ENCODE data around the gene USP9X.
"Not testable (repeated sequence)": the region's sequence is repeated elsewhere in the genome, so short reads cannot be mapped to it uniquely, and the experiment has no call there.

The USP9X gene

DNA sequence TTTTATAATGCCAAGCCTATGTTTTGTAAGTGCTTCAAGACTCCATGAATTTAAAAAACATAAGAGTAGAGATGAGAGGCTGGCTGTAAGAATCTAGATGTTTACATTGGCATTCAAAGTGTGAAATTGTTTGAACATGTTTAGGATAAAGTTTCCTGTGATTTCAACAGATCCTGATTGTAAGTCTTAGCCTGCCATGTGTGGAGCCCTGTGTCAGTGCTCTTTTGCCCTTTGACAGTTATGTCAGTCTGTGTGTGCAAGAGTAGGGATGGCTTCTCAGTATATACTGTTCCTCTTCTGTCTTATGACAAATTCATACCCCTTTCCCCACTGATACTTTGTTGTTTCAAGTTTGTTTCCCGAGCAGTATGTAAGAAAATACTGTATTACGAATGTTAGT, 68.2 kb downstream of the USP9X start:
- Histone ChIP-seq H3K9ac (ENCODE audit: low read depth, low read length) (no peak overlapping the region), H3K27me3 (ENCODE audit: insufficient read depth, low read length) (no peaks in the 10 kb centered on the region), H3K27ac (ENCODE audit: low read depth, low read length) (no peak overlapping the region), H3K4me1 (ENCODE audit: insufficient read depth, low read length) (no peaks in the 10 kb centered on the region), H3K9me3 (ENCODE audit: insufficient read depth, low read depth, low read length) (no peaks in the 10 kb centered on the region), H3K36me3 (ENCODE audit: insufficient read depth, low read length) (peaks cover 94% of the 10 kb centered on the region), H3K4me3 (ENCODE audit: low read length) (no peak overlapping the region)
- WGBS, result no CpG with 5 or more reads among the region's 2 CpGs

GRCh38 chrX:41153957-41154356, 68.7 kb downstream of the USP9X start:
- Histone ChIP-seq H3K9ac (ENCODE audit: low read depth, low read length) (no peak overlapping the region), H3K27me3 (ENCODE audit: insufficient read depth, low read length) (no peaks in the 10 kb centered on the region), H3K9me3 (ENCODE audit: insufficient read depth, low read depth, low read length) (no peaks in the 10 kb centered on the region), H3K36me3 (ENCODE audit: insufficient read depth, low read length) (peaks cover 94% of the 10 kb centered on the region), H3K4me3 (ENCODE audit: low read length) (no peak overlapping the region), H3K27ac (ENCODE audit: low read depth, low read length) (no peak overlapping the region), H3K4me1 (ENCODE audit: insufficient read depth, low read length) (no peaks in the 10 kb centered on the region)
- no CpG with 5 or more reads among the region's 2 CpGs for WGBS

DNA sequence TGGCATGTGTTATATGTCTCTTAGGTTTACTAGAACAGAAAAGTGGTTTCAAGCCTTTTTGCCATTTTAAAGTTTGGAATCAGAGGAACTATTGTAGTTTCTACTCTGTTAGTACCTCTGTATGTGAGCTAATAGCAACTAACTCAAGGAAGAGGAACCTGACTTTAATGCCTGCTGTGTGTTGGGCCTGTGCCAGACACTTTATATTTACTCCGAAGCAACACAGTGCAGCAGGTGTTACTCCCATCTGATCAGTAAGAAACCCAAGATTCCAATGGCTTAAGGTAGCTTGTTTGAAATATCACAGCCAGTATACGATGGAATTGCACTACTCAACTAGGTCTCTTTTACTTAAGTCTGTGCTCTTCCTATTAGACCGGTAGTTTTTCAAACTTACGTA, 79.2 kb downstream of the USP9X start:
- Histone ChIP-seq H3K4me1 (ENCODE audit: insufficient read depth, low read length) (no peaks in the 10 kb centered on the region), H3K4me3 (ENCODE audit: low read length) (no peak overlapping the region), H3K9ac (ENCODE audit: low read depth, low read length) (no peak overlapping the region), H3K36me3 (ENCODE audit: insufficient read depth, low read length) (peaks cover 92% of the 10 kb centered on the region), H3K27ac (ENCODE audit: low read depth, low read length) (no peak overlapping the region), H3K27me3 (ENCODE audit: insufficient read depth, low read length) (no peaks in the 10 kb centered on the region), H3K9me3 (ENCODE audit: insufficient read depth, low read depth, low read length) (no peaks in the 10 kb centered on the region)
- 99% methylated on average over 4 of the region's 4 CpGs for WGBS

GRCh38 chrX:41167888-41168287, 82.6 kb downstream of the USP9X start:
- H3K4me3 ChIP-seq (ENCODE audit: low read length), result no peak overlapping the region
- no peak overlapping the region for H3K27ac ChIP-seq (ENCODE audit: low read depth, low read length)
- peaks cover 96% of the 10 kb centered on the region for H3K36me3 ChIP-seq (ENCODE audit: insufficient read depth, low read length)
- no peaks in the 10 kb centered on the region for H3K27me3 ChIP-seq (ENCODE audit: insufficient read depth, low read length)
- H3K9me3 ChIP-seq (ENCODE audit: insufficient read depth, low read depth, low read length), result no peaks in the 10 kb centered on the region
- no peaks in the 10 kb centered on the region for H3K4me1 ChIP-seq (ENCODE audit: insufficient read depth, low read length)
- 94% methylated on average over 4 of the region's 4 CpGs for WGBS
- H3K9ac ChIP-seq (ENCODE audit: low read depth, low read length), result no peak overlapping the region

DNA sequence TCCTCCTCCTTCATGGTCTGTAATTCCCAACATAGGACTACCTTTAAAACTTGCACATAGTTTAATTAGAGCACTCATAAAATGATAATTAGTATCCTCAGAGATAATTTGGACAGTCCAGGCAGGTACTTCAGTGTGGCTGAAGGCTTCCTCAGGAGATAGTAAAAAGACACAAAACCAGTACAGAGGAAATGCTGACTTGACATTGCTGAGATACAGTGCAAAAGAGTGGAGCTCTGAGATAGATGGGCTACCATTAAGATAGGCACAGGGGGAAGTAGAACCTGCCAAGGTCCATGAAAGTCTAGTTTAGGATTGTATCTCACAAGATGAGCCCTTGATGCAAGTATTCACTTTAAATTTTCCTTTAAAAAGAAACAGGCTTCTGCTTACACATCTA, 91.0 kb downstream of the USP9X start:
- H3K4me1 ChIP-seq (ENCODE audit: insufficient read depth, low read length), result peaks cover 3% of the 10 kb centered on the region; the same call in 1 of the 2 replicates
- no peaks in the 10 kb centered on the region for H3K27me3 ChIP-seq (ENCODE audit: insufficient read depth, low read length)
- no peak overlapping the region for H3K4me3 ChIP-seq (ENCODE audit: low read length)
- H3K36me3 ChIP-seq (ENCODE audit: insufficient read depth, low read length), result peaks cover 81% of the 10 kb centered on the region
- H3K27ac ChIP-seq (ENCODE audit: low read depth, low read length), result no peak overlapping the region
- H3K9ac ChIP-seq (ENCODE audit: low read depth, low read length), result no peak overlapping the region
- no peaks in the 10 kb centered on the region for H3K9me3 ChIP-seq (ENCODE audit: insufficient read depth, low read depth, low read length)

DNA sequence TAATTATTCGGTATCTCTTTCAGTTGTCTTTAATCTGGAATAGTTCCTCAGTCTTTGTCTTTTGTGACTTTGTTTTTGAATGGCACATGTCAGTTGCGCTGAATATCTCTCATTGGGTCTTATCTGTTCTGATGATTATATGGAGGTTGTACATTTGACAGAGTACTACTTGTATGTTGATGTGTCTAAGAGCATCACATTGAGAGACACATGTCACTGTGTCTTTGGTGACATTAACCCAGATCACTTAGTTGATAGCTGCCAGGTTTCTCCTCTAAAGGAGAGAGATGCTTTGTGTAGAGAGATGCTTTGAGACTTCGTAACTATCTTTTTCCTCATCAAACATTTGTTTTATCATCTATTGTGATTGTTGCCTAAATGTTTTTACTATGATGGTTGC, 92.1 kb downstream of the USP9X start:
- peaks cover 79% of the 10 kb centered on the region for H3K36me3 ChIP-seq (ENCODE audit: insufficient read depth, low read length)
- WGBS, result 96% methylated on average over 2 of the region's 3 CpGs

DNA sequence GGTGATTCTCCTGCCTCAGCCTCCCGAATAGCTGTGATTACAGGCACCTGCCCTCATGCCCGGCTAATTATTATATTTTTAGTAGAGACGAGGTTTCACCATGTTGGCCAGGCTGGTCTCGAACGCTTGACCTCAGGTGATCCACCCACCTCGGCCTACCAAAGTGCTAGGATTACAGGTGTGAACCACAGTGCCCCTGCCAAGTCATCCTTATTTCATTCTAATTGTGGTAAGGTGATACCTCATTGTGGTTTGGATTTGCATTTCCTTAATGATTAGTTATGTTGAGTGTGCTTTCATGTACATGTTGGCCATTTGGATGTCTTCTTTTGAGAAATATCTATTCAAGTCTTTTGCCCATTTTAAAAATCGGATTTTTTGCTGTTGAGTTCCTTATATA, 93.0 kb downstream of the USP9X start:
- H3K9ac ChIP-seq (ENCODE audit: low read depth, low read length), result no peak overlapping the region
- 98% methylated on average over 6 of the region's 7 CpGs for WGBS
- H3K4me1 ChIP-seq (ENCODE audit: insufficient read depth, low read length), result peaks cover 3% of the 10 kb centered on the region; the same call in 1 of the 2 replicates
- peaks cover 73% of the 10 kb centered on the region for H3K36me3 ChIP-seq (ENCODE audit: insufficient read depth, low read length)
- no peak overlapping the region for H3K4me3 ChIP-seq (ENCODE audit: low read length)
- H3K9me3 ChIP-seq (ENCODE audit: insufficient read depth, low read depth, low read length), result no peaks in the 10 kb centered on the region
- H3K27me3 ChIP-seq (ENCODE audit: insufficient read depth, low read length), result no peaks in the 10 kb centered on the region
- no peak overlapping the region for H3K27ac ChIP-seq (ENCODE audit: low read depth, low read length)

More for the DNA sequence above, 92.1 kb downstream of the USP9X start:
- no peak overlapping the region for H3K9ac ChIP-seq (ENCODE audit: low read depth, low read length)
- H3K27ac ChIP-seq (ENCODE audit: low read depth, low read length), result no peak overlapping the region
- no peak overlapping the region for H3K4me3 ChIP-seq (ENCODE audit: low read length)
- H3K9me3 ChIP-seq (ENCODE audit: insufficient read depth, low read depth, low read length), result no peaks in the 10 kb centered on the region
- H3K4me1 ChIP-seq (ENCODE audit: insufficient read depth, low read length), result peaks cover 3% of the 10 kb centered on the region; the same call in 1 of the 2 replicates
- no peaks in the 10 kb centered on the region for H3K27me3 ChIP-seq (ENCODE audit: insufficient read depth, low read length)

DNA sequence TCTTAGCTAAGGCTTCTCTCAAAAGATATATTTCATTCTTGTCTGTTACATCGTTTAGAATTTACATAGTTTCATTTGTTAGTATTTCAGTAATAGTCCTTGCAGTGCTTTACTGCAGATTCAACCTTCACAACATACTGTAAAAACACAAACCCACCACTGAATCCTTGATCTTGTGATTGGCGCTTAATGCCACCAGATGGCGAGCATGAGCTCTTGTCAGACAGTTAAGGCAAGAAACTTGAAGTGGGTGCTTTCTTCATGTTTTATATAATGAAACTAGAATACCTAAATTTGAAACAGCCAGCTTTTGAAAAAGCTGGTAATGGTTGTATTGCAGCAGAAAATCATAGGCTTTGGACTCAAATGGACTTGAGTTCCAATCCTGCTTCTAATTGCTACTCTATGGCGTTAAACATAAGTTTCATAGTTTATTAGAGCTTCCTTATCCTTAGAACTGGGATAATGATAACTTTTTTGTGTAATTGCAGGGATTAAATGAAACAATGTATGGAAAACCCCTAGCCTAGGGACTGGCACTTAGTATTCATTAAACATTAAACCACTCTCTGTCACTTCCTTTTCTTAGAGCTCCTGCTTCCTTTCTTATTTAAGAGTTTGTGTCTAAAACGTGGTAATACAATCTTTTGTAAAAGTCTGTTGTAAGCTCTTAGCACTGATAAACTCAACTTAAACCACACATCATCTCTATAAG, 95.1 kb downstream of the USP9X start:
- 58% methylated on average over 2 of the region's 5 CpGs for WGBS
- Histone ChIP-seq H3K27ac (ENCODE audit: low read depth, low read length) (no peak overlapping the region), H3K4me3 (ENCODE audit: low read length) (no peak overlapping the region), H3K4me1 (ENCODE audit: insufficient read depth, low read length) (peaks cover 3% of the 10 kb centered on the region; the same call in 1 of the 2 replicates), H3K9me3 (ENCODE audit: insufficient read depth, low read depth, low read length) (no peaks in the 10 kb centered on the region), H3K27me3 (ENCODE audit: insufficient read depth, low read length) (no peaks in the 10 kb centered on the region), H3K36me3 (ENCODE audit: insufficient read depth, low read length) (peaks cover 73% of the 10 kb centered on the region), H3K9ac (ENCODE audit: low read depth, low read length) (no peak overlapping the region)

GRCh38 chrX:41184312-41184711, 99.1 kb downstream of the USP9X start:
- peaks cover 89% of the 10 kb centered on the region for H3K36me3 ChIP-seq (ENCODE audit: insufficient read depth, low read length)
- no peak overlapping the region for H3K4me3 ChIP-seq (ENCODE audit: low read length)
- no peaks in the 10 kb centered on the region for H3K4me1 ChIP-seq (ENCODE audit: insufficient read depth, low read length)
- H3K27me3 ChIP-seq (ENCODE audit: insufficient read depth, low read length), result no peaks in the 10 kb centered on the region
- no peaks in the 10 kb centered on the region for H3K9me3 ChIP-seq (ENCODE audit: insufficient read depth, low read depth, low read length)
- H3K9ac ChIP-seq (ENCODE audit: low read depth, low read length), result no peak overlapping the region
- 98% methylated on average over 3 of the region's 3 CpGs for WGBS
- no peak overlapping the region for H3K27ac ChIP-seq (ENCODE audit: low read depth, low read length)

- H3K36me3 ChIP-seq (ENCODE audit: insufficient read depth, low read length), result peaks cover 92% of the 10 kb centered on the region
- not testable (repeated sequence) for H3K27ac ChIP-seq (ENCODE audit: low read depth, low read length); H3K4me1 ChIP-seq (ENCODE audit: insufficient read depth, low read length); H3K27me3 ChIP-seq (ENCODE audit: insufficient read depth, low read length); H3K9ac ChIP-seq (ENCODE audit: low read depth, low read length); H3K4me3 ChIP-seq (ENCODE audit: low read length); H3K9me3 ChIP-seq (ENCODE audit: insufficient read depth, low read depth, low read length)
- 94% methylated on average over 4 of the region's 7 CpGs for WGBS
Observed at GRCh38 chrX:41186946-41187345, 101.7 kb downstream of the USP9X start.

DNA sequence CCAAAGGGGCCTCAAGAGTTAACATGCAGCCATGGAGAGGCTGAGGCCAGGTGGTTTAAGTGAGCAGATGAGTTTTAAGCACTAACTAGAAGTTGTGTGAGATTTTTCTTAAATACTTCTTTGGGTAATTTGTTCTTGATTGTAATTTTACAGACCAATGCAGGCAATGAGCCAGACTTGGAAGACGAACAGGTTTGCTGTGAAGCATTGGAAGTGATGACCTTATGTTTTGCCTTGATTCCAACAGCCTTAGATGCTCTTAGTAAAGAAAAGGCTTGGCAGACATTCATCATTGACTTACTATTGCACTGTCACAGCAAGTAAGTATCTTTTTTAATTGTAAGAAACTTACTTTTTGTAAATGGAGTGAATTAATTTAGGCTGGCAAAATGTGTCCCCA, 103.9 kb downstream of the USP9X start:
- H3K27me3 ChIP-seq (ENCODE audit: insufficient read depth, low read length), result no peaks in the 10 kb centered on the region
- H3K9ac ChIP-seq (ENCODE audit: low read depth, low read length), result no peak overlapping the region
- H3K36me3 ChIP-seq (ENCODE audit: insufficient read depth, low read length), result peaks cover 96% of the 10 kb centered on the region
- no peak overlapping the region for H3K4me3 ChIP-seq (ENCODE audit: low read length)
- no peaks in the 10 kb centered on the region for H3K9me3 ChIP-seq (ENCODE audit: insufficient read depth, low read depth, low read length)
- H3K4me1 ChIP-seq (ENCODE audit: insufficient read depth, low read length), result no peaks in the 10 kb centered on the region
- no peak overlapping the region for H3K27ac ChIP-seq (ENCODE audit: low read depth, low read length)
- WGBS, result 90% methylated on average over 1 of the region's 1 CpG

DNA sequence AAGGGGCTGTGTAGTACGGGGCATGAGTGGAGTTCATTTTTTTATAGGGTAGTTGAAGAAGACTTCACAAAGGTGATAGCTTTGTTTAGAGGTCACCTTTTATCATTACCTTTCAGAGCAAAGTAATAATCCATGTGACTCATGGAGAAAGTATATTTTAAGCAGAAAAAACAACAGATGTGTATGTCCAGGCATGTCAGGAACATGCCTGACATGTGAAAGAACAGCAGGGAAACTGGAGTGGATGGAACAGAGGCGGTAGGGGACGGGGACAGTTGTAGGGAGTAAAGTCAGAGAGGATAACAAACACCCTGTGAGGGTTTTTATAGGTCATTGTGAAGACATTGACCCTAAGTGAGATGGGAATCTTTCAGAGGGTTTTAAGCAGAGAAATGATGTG, 107.6 kb downstream of the USP9X start:
- no peak overlapping the region for H3K9ac ChIP-seq (ENCODE audit: low read depth, low read length)
- no peaks in the 10 kb centered on the region for H3K4me1 ChIP-seq (ENCODE audit: insufficient read depth, low read length)
- no peaks in the 10 kb centered on the region for H3K9me3 ChIP-seq (ENCODE audit: insufficient read depth, low read depth, low read length)
- 93% methylated on average over 3 of the region's 3 CpGs for whole genome bisulfite sequencing
- H3K27me3 ChIP-seq (ENCODE audit: insufficient read depth, low read length), result no peaks in the 10 kb centered on the region
- H3K36me3 ChIP-seq (ENCODE audit: insufficient read depth, low read length), result peaks cover 95% of the 10 kb centered on the region
- no peak overlapping the region for H3K27ac ChIP-seq (ENCODE audit: low read depth, low read length)
- H3K4me3 ChIP-seq (ENCODE audit: low read length), result no peak overlapping the region

Measured in HUES64 (cell line).